GM18868 (cell line): ENCODE measurements around the gene HCAR3.
"Not testable (repeated sequence)": the region's sequence is repeated elsewhere in the genome, so short reads cannot be mapped to it uniquely, and the experiment has no call there.

ENCODE experiments used
- ATAC-seq: cut with Tn5 transposase; IDR thresholded peaks from one replicate; pipeline ENCODE4 v1.9.1; 2021; ENCODE audit warnings: mild to moderate bottlenecking, moderate library complexity; ENCODE audit not compliant: unreplicated experiment

Gene HCAR3

DNA sequence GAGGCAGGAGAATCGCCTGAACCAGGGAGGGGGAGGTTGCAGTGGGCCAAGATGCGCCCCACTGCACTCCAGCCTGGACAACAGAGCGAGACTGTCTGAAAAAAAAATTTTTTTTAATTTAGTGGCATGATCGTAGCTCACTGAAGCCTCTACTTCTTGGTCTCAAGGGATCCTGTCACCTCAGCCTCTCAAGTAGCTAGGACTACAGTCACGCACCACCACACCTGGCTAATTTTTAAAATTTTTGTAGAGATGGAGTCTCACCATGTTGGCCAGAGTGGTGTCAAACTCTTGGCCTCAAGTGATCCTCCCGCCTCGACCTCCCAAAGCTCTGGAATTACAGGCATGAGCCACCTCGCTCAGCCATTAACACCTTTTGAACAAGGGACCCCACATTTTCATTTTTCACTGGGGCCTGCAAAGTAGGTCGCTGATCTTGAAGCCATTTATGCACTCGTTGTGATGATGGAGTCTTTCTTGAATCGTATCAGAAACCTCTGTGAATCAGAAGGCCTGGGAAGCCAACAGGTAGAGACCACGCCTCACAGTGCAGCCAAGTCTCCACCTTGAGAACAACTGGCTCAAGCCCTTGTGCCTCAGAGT is 8.1 kb upstream of the HCAR3 start:
- ATAC-seq = peak; percentile 35

- no peak for ATAC-seq
These were observed 5.8 kb upstream of the HCAR3 start for GRCh38 chr12:122722387-122722786.

- ATAC-seq = no peak
These were observed 4.5 kb upstream of the HCAR3 start for GRCh38 chr12:122721057-122721545.

GRCh38 chr12:122715211-122715610 is 1.4 kb downstream of the HCAR3 start:
- ATAC-seq = not testable (repeated sequence)

GRCh38 chr12:122713491-122714188 is 3.0 kb downstream of the HCAR3 start:
- ATAC-seq = not testable (repeated sequence)

- ATAC-seq = not testable (repeated sequence)
These were observed 5.3 kb downstream of the HCAR3 start for GRCh38 chr12:122711266-122711665.

- not testable (repeated sequence) for ATAC-seq
These were observed 6.3 kb downstream of the HCAR3 start for GRCh38 chr12:122710341-122710740.

DNA sequence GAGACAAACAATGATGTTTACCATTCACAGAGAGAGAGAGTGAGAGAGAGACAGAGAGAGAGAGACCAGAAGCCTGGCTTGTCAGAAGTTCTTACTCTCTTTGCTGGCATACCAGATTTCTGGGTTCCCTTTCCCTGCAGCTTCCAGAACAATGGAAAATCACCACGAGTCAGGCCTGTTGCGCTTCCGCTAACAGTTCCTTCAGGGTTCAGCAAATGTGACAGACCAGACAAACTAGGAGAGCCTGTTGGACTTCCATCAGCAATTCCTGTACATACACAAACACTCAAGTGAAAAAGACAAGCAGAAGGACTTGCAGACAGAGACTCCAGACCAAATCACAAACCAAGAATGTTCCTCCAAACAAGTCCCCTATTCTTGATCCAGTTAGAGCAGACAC is 7.3 kb downstream of the HCAR3 start:
- ATAC-seq = not testable (repeated sequence)

- ATAC-seq = not testable (repeated sequence)
These were observed 12.8 kb downstream of the HCAR3 start for GRCh38 chr12:122703841-122704240.

GRCh38 chr12:122702890-122703611 is 13.6 kb downstream of the HCAR3 start, which contains the start of gene HCAR2:
HCAR2 (minus strand) TSS chr12:122703357; CDS start chr12:122703283, 74 bp downstream.
- not testable (repeated sequence) for ATAC-seq

DNA sequence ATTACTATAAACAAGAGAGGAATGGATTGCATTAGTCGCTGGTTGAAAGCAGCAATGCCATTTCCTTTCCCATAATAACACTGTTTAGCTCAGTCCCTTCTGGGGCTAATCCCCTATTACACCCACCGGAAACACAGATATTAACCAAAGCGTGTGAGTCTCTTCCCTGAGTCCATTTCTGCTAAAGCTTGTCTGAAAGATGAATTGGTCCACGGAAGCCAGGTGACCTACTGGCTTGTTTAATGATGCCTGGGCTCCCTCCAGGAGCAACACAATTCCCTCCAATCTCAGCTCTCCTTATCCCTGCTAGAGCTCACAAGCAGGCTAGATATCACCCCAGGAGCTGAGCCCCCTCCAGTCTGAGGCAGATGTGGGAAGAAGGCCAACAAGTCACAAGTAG is 15.1 kb downstream of the HCAR3 start:
- ATAC-seq = not testable (repeated sequence)

DNA sequence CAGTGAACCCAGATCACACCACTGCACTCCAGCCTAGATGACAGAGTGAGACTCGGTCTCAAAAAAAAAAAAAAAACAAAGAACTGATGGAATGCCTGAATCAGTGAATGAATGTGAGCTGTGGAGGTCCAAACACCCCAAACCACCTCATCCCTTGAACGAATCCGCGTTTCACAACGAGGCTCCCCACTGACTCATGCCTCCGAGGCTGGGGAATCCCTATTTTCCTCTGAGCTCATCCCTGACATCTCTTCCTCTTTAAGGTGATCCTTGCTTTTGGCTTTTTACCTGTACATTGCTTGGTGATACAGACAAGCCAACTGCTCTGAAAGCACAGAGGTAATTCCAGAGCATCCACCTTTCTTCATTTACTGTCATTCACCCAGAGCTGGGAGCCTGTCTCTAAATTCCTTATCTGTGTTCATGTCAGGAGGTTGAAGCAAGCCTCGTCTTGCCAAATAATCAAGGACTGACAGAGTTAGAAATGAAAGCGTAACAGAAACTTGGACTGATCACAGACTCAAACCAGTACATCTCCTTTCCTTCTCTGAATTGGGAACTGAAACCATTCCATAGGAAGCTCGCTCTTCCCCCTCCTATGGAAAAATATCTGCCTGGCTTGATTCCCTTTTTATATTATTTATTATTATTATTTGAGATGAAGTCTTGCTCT is 16.4 kb downstream of the HCAR3 start:
- not testable (repeated sequence) for ATAC-seq

DNA sequence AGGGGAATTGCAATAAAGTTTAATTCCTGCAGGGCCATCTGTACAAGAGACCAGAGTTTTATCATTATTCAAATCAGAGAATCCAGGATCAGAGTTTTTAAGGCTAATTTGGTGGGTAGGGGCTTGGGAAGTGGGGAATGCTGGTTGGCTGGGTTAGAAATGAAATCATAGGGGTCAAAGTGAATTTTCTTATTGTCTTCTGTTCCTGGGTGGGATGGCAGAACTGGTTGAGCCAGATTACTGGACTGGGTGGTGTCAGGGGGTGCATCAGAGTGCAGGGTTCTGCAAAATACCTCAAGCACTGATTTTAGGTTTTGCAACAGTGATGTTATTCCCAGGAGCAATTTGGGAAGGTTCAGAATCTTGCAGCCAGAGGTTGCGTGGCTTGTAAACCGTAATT is 19.7 kb downstream of the HCAR3 start:
- ATAC-seq = not testable (repeated sequence)

DNA sequence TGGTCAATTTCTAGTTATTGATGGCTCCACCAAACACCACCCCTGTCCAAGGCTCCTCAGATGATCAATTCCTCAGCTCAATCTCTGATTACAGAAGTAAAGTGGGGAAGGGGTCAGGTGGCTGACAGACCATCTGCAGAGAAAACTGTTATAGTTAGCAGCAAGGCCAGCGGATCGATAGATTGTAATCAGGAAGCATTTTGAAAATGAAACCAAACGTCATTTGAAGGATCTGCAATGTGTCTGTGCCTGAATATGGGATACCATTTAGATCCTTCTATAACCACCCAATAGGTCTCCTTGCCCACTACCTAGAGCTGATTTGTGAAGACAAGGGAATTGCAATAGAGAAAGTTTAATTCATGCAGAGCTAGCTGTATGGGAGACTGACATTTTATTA is 25.0 kb downstream of the HCAR3 start:
- no peak for ATAC-seq

- no peak for ATAC-seq
These were observed 28.3 kb downstream of the HCAR3 start for GRCh38 chr12:122688291-122688690.

- no peak for ATAC-seq
These were observed 29.5 kb downstream of the HCAR3 start for GRCh38 chr12:122687086-122687485.

DNA sequence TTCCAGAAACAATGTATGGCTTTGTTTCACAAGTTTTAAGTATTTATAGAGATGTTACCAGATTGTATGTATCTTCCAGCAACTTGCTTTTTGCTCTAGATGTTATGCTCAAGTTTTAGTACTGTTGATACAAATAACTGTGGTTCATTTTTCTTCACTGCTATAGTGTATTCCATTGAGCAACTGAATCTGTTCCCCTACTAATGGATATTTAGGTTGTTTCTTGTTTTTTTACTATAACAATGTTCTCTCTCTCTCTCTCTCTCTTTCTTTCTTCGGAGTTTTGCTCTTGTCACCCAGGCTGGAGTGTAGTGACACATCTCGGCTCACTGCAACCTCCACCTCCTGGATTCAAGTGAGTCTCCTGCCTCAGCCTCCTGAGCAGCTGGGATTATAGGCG is 30.1 kb downstream of the HCAR3 start:
- no peak for ATAC-seq

DNA sequence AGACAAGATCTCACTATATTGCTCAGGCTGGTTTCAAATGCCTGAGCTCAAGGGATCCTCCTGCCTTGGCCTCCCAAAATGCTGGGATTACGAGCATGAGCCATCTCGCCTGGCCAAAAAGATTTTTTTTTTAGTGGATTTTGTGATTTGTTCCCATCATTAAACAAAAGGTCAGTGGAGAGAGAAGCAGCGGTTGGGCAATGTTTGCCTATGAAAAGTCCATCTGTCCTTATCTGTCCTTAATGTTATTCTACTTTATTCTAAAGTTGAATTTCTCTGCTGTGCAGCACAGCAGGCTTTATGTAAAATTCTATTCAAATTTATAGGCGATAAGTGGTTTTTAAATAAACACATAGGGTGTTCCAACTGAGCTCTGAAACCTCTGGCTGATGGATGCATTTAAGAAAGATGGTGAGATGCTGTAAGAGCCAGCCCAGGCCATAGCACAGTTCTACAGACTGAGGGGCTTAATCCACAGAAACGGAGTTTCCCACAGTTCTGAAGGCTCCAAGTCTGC is 32.3 kb downstream of the HCAR3 start:
- ATAC-seq = no peak

- no peak for ATAC-seq
These were observed 34.8 kb downstream of the HCAR3 start for GRCh38 chr12:122681814-122682213.

GRCh38 chr12:122680989-122681388 is 35.6 kb downstream of the HCAR3 start:
- ATAC-seq = not testable (repeated sequence)

DNA sequence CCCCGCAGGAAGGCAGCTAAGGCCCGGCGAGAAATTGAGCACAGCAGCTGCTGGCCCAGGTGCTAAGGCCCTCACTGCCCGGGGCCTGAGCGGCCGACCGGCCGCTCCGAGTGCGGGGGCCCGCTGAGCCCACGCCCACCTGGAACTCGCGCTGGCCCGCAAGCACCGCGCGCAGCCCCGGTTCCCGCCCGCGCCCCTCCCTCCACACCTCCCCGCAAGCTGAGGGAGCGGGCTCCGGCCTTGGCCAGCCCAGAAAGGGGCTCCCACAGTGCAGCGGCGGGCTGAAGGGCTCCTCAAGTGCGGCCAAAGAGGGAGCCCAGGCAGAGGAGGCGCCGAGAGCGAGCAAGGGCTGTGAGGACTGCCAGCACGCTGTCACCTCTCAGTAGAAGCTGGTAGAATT is 39.8 kb downstream of the HCAR3 start:
- ATAC-seq = not testable (repeated sequence)
